DMS153 treated with DMSO at 0.1 percent for 48 hours (cell line): ENCODE measurements around the gene EZH1.
"Not testable (repeated sequence)": the region's sequence is repeated elsewhere in the genome, so short reads cannot be mapped to it uniquely, and the experiment has no call there.

Experiments
- DNase-seq: peaks from one replicate; lab custom pipeline; 2025; ENCODE audit not compliant: unreplicated experiment; lab: John Stamatoyannopoulos, UW

The EZH1 gene

DNA sequence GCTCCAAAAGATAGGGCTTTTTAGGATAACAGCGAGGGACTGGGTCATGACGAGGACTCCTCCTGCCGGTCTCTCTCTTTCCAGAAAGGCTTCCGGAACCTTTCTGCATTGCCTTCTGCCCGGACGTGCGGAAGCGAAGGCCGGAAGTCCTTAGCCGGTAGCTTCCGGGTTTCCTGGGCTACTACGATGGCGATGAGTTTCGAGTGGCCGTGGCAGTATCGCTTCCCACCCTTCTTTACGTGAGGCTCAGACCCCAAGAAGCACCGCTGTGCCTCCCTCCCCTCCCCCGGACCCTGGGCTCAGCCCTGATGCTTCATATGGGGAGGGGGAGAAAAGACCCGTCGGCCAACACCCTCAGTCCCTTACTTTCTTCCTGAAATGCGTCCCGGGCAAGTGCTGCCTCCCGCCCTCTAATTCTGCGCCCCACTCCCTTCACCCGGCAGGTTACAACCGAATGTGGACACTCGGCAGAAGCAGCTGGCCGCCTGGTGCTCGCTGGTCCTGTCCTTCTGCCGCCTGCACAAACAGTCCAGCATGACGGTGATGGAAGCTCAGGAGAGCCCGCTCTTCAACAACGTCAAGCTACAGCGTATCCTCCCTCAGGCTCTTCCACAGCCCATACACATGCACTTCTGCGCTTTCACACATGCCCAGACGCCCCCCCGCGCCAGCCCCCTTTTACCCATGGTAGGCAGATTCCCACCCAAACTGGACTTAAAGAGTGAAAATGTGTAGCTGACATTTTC lies 28.6 kb upstream of the EZH1 start, which contains the start of gene VPS25:
VPS25 (plus strand) TSS at position 160 of the 746 bp plus-strand sequence; CDS start at position 187, 27 bp downstream.
- DNase-seq, result peak; percentile 76

DNA sequence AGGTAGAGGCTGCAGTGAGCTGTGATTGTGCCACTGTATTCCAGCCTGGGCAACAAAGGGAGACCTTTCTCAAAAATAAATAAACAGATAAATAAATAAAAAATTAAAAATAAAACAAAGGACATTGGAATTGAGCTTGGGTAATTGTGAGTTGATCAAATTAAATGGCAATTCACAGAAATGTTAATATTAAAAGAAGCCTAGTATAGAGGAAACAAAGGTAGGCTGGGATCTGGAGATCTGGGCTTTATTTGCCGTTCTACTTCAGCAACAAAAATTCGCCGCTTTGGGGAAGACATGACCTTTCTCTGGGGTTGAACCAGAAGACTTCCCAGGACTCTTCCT lies 28.1 kb upstream of the EZH1 start:
- DNase-seq, result no peak

DNA sequence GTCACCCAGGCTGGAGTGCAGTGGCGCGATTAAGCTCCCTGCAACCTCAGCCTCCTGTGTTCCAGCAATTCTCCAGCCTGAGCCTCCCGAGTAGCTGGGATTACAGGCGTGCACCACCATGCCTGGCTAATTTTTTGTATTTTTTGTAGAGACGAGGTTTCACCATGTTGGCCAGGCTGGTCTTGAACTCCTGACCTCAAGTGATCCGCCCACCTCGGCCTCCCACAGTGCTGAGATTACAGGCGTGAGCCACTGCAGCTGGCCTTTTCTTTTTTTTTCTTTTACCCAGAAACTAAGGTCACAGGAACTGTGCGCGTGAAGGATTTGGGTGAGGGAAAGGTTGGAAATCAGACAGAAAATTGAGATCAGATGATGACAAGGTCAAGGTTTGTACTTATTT lies 25.1 kb upstream of the EZH1 start:
- not testable (repeated sequence) for DNase-seq

DNA sequence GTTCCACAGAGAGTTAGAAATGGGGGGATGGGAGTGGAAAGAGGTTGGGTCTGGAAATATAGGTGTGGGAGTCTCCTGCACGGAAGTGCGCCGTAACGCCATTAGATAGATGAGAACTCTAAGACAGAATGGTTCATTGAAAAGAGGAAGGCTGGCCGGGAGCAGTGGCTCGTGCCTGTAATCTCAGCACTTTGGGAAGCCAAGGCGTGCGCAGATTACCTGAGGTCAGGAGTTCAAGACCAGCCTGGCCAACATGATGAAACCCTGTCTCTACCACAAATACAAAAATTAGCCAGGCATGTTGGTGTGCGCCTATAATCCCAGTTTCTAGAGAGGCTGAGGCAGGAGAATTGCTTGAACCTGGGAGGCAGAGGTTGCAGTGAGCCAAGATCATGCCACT lies 23.2 kb upstream of the EZH1 start:
- not testable (repeated sequence) for DNase-seq

DNA sequence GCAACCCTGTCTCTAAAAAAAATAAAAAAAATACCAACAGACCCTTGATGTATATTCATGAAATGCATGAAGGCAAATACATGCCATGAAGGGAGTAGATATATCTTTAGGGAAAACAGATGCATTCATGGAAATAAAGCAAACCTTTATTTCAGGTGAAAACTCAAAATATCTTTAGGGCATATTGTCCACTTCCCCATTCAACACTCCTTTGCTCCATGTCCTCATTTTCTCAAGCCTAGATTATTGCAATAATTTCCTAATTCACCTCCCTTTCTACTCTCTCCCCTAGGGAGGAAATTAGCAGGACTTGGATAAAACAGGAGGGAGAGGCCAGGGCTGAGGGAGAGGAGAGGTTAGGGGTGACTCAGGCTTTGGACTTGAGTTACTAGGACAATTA lies 22.7 kb upstream of the EZH1 start:
- DNase-seq, result no peak

DNA sequence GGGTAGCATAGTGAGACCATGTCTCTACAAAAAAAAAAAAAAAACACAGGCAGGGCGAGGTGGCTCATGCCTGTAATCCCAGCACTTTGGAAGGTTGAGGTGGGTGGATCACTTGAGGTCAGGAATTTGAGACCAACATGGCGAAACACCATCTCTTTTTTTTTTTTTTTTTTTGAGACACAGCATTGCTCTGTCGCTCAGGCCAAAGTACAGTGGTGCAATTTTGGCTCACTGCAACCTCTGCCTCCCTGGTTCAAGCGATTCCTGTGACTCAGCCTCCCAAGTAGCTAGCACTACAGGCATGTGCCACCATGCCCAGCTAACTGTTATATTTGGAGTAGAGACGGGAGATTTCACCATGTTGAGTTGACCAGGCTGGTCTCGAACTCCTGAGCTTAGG lies 21.3 kb upstream of the EZH1 start:
- no peak for DNase-seq

DNA sequence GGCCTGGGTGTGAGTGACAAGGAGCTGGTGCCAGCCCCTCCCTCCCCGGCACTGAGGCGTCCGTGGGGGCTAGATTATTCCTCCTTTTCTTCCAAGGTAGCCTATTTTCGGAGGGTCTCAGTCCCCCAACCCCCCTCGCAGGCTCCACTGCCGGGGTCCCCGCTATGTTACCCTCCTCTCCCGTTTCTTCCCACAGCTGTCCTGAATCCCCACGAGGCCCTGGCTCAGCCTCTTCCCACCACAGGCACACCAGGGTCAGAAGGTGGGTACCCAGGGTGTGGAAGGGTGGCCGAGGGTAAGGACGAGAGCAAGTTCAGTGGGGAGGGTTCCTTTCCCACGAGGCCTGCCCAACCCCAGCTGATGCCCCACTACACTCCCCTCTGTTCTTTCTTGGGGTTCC lies 16.8 kb upstream of the EZH1 start:
- no peak for DNase-seq

DNA sequence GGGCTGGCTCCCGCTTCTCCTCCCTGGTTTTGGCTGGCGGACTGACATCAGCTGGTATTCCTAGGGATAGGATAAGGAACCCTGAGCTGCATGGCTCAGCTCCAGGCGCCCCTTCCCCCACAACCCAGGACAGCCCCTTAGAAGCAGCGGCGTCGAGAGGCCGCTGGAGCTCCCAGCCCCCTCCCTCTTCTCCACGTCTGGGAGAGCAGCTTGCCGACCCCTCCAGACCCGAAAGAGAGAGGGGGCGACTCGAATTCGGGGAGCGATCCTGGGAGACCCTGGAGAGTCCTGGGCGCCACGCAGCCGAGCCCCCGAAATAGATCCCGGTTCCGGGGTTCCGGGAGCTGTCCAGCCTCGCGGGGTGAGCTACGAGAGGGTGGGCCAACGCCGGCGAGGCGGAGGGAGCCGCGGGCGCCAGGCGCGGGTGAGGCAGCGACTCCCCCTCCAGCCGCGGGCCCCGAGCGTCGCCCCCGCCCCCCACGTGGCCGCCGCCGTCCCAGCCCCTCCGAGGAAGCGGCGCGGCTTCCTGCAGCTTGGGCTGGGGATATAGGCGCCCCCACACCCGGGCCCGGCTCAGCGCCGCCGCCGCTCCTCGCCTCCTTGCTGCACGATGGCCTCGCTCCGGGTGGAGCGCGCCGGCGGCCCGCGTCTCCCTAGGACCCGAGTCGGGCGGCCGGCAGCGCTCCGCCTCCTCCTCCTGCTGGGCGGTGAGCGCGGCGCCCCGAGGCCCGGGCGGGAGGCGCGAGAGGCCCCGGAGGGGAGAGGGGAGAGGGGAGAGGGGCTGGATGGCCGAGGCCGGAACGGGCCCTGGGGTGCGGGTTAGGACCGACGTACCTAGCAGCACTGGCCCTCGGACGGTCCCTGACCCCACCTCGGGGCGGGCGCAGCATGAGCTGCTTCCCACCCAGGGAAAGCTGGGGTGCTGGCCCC lies 16.1 kb upstream of the EZH1 start, which contains the start of gene RAMP2:
RAMP2 (plus strand) TSS at position 576 of the 930 bp plus-strand sequence; CDS start at position 611, 35 bp downstream.
- DNase-seq, result no peak

DNA sequence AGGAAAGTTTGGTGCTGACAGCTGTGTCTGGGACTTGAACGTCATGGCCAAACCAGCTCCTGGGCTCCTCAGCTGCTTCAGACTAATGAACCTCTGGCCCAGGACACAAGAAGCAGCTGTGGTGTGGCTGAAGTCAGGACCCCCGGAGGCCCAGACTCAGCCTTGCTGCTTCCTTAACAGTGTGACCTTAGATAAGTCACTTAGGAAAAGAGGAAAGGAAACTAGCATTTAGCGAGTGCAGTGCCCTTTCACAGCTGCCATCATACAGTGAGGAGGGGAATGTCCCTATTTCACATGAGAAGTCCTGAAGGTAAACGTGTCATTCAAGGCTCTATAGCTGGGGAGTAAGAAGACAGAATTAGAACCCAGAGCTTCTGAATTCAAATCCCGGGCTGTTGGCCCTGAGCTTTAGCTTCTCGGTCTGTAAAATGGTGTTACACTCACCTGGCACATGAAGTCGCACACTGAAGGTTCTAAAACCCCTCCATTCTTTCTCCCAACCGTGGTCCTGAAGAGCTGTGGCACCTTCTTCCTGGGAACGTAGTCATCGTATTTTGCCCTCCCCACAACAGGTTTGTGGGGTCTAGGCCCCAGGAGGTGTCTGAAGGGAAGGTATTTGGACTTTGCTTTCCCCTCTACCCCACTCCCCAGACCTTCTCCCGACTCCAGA lies 15.3 kb upstream of the EZH1 start:
- DNase-seq, result no peak

DNA sequence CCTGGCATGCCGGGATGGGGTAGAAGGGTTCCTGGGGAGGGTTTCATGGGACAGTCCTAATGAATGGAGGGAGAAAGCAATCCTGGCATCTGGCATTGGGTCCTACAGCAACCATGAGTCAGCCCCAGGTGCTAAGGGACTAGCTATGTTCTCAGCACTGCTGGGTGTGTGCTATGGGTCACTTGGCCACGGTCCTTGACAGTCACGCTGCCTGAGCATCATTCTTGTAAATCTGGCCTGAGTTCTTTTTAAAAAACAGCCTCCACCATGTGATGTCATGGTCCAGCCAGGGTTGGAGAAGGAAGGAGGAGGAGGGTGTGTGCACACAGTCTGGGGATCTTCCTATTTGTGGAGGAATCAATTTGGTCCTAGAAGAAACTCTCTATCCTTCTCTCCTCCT lies 9.9 kb upstream of the EZH1 start:
- no peak for DNase-seq

DNA sequence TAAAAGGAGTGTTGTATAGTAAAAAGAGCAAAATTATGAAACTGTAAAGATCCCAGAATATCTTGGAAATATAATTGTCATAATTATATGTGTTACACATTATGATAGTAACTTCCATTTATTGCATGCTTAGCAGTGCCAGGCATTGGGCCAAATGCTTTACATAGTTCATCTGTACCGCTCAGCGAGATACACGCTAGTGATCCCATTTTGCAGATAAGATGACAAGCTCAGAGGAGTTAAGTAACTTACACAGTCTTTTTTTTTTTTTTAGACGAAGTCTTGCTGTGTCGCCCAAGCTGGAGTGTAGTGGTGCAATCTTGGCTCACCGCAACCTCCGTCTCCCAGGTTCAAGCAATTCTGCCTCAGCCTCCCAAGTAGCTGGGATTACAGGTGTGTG lies 6.8 kb upstream of the EZH1 start:
- no peak for DNase-seq

DNA sequence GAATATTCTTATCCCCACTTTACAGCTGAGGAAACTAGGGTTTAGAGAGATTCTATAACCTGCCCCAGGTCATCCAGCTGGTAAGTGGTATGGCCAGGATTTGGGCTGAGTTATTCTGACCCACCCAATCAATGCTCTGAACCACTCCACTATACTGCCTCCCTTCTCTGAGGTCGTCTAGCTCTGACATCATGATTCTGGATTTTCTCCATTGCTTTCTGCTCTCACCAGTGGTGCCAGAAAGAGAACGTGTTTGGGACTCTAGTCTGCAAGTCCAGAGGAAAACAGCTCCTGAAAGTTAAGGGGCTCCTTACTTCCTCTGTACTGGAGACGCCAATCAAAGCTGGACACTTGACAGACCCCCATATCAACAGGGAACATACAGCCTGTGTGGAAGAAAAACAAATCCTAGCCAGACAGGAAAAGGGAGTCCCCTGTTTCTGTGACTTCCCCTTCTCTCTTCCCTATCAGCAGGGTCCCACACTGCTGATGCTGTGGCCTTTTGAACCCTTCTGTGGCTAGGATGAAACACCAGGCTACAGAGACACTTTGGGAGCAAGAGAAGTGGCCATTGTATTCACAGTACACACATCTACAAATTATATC lies 6.0 kb upstream of the EZH1 start:
- DNase-seq, result no peak

DNA sequence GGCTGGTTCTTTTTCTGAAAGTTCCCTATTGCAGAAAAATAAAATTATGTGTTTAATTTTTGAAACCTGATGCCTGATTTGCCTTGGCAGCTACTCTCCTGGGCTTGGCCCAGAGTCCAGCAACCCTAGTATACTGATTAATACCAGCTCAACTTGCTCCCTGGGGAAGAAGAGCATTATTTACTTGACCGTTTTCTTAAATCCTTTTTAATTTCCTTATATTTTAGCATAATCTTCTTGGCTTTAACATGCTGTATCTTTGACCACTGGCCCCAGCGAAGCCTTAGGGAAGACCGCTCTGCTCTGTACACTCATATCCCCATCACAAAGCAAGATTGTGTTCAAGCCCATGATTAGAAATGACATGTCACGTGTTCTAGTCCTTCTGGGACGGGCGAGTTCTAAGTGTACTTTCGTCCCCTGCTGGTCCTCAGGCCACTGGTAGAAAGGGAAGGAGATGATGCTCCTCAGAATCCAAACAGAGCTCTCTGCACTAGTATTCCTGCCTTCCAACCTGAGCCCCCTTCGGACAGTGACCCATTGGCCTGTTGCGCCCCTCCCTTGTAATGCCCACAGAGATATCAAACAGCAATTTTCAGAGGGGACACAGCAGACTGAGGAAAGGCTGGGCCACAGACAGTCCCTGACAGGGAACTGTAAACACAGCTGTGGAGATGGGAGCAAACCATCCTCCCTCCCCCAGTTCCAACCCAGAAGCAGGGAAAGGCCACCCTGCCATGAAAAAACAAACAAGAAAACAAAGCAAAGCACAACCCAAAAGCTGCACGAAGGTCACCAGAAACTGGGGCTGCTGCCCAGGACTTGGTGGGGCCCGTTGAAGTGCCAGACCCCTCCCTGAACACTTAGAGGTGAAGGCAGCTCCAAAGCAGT lies 4.3 kb upstream of the EZH1 start:
- DNase-seq, result no peak

DNA sequence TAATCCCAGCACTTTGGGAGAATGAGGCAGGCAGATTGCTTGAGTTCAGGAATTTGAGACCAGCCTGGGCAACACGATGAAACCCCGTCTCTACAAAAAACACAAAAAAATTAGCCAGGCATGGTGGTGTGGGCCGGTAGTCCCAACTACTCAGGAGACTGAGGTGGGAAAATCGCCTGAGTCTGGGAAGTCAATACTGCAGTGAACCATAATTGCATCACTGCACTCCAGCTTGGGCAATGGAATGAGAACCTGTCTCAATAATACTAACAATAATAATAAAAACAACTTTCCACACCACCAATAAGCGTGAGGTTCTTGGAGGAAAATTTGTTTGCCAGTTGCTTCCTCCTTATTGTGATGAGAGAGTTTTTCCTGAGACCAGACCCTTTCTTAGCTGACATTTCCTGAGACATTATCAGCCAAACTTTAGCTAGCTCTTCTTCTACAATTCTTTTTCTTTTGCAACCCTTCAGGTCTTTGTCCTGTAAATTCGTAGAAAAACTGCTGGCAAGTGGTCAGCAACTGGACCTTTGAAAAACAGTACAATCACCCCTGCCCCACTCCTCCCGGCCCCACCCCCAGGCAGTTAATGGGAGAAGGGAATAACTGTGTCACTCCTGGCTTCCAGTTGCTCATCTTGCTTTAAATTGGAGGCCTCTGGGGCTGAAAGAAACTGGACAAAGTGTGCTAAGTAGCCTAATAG lies 3.5 kb upstream of the EZH1 start:
- no peak for DNase-seq

DNA sequence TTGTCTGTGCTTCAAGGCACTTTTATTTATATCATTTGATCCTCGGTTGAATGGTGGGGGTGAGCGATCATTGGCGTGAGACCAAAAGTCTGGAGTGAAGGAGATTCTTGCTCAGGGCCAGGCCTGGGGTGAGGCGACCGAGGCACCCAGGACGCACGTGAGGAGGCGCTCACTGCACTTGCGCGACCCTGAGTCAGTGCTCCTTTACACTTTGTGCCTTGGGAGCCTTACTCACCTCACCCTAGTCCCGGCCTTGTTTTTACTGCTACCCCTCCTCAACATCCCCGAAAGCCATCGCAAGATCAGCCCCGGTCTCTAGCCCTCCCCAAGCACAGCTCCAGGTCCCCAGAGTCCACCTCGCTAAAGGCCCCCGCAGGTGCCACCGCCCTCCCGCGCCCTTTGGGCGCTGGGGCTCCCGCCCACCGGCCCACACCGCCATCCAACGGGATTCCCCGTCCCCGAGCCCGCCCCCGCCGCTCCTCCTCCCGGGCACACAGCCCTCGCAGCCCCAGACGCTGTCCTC lies 496 bp downstream of the EZH1 start:
- DNase-seq, result peak; percentile 76

DNA sequence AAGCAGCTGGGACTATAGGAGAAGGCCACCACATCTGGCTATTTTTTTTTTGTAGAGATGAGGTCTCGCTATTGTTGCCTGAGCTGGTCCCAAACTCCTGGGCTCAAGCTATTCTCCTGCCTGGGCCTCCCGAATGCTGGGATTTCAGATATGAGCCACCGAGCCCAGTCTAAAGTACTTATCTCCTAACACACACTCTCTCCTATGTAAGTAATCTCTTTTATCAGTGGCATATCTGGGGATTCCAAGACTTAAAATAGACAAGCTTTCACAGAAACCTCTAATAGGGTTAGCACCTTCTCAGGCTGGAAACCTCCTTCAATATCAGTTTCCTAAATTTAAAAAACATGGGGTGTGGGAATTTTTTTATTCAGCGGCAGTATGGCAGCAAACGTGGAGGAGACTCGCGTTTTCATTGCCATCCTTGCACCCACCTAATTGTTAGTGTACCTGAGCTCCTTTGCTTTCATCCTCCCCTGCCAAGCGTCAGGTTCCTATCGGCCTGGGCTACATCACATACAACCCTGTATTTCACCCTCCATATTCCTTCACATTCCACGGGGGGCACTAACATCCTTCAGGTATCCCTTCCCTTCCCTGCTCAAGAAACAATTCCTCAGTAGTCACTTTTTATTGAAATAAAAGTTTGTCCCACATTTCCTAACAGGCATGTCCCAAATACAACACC lies 1.1 kb downstream of the EZH1 start:
- no peak for DNase-seq

DNA sequence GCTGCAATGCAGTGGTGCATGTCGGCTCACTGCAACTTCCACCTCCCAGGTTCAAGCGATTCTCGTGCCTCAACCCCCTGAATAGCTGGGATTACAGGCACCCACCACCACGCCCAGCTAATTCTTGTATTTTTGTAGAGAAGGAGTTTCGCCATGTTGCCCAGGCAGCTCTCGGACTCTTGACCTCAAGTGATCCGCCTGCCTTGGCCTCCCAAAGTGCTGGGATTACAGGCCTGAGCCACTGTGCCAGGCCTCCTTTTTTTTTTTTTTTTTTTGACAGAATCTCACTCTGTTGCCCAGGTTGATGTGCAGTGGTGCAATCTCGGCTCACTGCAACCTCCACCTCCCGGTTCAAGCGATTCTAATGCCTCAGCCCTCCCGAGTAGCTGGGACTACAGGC lies 1.9 kb downstream of the EZH1 start:
- not testable (repeated sequence) for DNase-seq

DNA sequence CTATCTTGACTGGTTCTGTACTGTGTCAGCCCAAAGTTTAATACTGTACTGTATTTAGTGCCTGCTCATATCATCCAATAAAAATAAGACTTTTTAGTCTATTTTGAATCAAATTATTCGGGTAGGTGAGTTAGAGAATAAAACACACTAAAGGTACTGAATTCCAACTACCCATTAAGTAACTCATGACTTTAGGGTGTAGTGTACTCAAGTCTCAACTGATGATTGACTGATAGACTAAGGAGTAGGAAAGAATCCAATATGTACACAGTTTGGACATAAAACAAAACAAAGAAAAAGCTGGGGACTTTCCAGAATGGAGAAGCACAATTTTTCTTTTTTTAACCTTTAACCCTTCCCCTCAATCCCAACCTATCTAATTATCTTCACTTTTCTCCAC lies 4.1 kb downstream of the EZH1 start:
- DNase-seq, result no peak

DNA sequence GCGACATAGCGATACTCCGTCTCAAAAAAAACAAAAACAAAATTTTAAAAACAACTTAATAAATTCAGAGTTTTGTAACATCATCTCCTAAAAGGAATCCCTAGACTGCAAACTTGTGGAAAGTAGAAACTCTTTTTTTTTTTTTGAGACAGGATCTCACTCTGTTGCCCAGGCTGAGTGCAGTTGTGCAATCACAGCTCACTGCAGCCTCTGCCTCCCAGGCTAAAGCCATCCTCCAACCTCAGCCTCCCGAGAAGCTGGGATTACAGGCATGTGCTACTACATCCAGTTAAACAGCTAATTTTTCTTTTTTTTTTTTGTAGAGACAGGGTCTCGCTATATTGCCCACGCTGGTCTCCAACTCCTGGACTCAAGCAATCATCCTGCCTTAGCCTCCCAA lies 19.7 kb downstream of the EZH1 start:
- no peak for DNase-seq
